LNCAP (cell line): ENCODE measurements around the gene GLIS1.

Experiments used
- TF ChIP-seq, protein P1 (sequence below): fragments of 450-650 bp; IDR thresholded peaks from 2 replicates; pipeline ENCODE4 v1.5.1; 2017; ENCODE audit warnings: mild to moderate bottlenecking

Gene GLIS1

GRCh38 chr1:53484705-53485477, 254.1 kb downstream of the GLIS1 start:
- TF ChIP-seq, protein P1, sequence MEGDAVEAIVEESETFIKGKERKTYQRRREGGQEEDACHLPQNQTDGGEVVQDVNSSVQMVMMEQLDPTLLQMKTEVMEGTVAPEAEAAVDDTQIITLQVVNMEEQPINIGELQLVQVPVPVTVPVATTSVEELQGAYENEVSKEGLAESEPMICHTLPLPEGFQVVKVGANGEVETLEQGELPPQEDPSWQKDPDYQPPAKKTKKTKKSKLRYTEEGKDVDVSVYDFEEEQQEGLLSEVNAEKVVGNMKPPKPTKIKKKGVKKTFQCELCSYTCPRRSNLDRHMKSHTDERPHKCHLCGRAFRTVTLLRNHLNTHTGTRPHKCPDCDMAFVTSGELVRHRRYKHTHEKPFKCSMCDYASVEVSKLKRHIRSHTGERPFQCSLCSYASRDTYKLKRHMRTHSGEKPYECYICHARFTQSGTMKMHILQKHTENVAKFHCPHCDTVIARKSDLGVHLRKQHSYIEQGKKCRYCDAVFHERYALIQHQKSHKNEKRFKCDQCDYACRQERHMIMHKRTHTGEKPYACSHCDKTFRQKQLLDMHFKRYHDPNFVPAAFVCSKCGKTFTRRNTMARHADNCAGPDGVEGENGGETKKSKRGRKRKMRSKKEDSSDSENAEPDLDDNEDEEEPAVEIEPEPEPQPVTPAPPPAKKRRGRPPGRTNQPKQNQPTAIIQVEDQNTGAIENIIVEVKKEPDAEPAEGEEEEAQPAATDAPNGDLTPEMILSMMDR = no peak

- TF ChIP-seq, protein P1 = no peak
Observed at GRCh38 chr1:53483656-53484055, 255.3 kb downstream of the GLIS1 start.

DNA sequence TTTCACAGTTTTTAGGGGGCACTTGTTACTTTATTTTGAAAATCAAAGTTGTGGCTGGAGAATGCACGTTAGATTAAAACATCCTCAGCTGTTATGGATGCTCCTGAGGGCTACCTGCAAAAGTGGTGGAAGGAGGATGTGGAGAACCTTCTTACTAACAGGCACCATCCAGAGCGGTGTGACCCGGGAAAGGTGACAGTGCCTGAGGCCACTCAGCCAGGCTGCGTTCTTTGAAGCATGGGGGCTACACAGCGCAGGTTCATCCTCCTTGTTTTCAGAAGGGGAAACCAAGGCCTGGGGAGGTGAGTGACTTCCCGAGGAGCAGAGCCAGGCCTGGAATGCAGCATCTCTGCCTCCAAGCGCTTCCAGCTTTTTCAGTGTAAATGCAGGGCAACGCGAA, 255.8 kb downstream of the GLIS1 start:
- TF ChIP-seq, protein P1 = no peak

DNA sequence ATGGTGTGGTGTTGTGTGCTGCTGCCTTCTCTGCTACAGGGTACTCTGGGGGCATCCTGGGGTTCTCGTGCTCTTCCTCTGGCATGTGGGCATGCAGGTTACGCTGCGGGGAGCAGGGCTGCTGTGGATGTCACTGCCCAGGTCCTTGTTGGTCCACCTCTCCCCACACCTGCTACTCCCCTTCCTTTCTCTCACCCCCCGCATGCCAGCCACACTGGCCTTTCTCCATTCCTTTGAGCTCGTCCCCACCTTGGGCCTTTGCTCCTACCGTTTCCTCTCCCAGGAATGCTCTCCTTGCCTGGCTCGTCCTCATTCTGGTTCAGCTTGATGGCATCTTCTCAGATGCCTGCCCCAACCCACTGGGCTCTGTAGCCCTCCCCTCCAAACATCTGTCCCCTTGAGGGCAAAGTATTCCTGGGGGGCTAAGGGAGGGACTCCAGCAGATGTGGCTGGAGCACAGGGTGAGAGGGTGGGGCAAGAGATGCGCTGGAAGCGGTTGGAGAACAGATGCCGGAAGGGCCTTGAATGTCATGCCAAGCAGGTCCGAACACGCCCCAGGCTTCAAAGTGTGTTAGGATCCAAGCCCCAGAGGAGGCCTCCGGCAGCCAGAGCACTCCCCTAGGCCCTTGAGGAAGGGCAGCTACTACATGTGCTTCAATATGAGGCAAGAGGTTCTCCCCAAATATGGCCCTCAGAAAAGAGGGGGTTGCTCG, 256.4 kb downstream of the GLIS1 start:
- TF ChIP-seq, protein P1 = no peak

DNA sequence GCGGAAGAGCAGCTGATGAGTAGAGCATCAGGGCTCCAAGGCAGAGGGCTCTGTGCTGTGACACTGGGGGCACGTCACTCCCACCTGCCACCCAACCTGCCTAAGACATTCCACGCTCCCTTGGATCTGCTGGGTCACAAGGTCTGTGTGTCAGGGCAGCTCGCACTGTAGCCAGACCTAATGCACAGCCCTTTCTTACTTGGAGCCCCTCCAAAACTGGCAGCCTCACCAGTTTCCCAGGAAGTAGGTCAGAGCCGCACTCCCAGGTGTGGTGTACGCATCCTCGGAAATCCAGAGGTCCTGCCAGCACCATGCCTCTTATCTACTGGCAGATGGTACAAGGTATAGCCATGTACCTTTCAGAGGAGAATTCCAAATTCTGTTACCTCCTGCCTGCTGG, 257.5 kb downstream of the GLIS1 start:
- TF ChIP-seq, protein P1 = no peak

DNA sequence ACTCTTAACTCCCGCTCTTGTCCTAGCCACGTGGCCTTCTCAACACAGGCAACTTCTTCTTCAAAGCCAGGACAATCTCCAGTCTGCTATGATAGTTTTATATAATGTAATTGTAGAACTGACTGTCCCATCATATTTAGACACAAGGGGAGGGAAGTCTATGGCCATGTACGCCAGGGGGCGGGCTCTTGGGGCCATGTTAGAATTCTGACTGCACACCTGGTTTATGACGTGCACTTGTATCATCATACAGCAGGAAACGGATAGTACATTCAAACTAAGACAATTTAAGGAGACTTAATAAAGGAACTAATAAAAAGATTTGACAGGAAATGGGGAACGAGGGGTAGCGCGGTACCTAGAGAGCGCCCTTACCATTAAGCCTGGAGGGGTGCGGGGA, 258.3 kb downstream of the GLIS1 start:
- TF ChIP-seq, protein P1 = no peak

- TF ChIP-seq, protein P1 = no peak
Observed at GRCh38 chr1:53478502-53478818, 260.5 kb downstream of the GLIS1 start.
